ENCODE measurements around the gene CTSO.
"Not testable (repeated sequence)": the region's sequence is repeated elsewhere in the genome, so short reads cannot be mapped to it uniquely, and the experiment has no call there.

The CTSO gene

DNA sequence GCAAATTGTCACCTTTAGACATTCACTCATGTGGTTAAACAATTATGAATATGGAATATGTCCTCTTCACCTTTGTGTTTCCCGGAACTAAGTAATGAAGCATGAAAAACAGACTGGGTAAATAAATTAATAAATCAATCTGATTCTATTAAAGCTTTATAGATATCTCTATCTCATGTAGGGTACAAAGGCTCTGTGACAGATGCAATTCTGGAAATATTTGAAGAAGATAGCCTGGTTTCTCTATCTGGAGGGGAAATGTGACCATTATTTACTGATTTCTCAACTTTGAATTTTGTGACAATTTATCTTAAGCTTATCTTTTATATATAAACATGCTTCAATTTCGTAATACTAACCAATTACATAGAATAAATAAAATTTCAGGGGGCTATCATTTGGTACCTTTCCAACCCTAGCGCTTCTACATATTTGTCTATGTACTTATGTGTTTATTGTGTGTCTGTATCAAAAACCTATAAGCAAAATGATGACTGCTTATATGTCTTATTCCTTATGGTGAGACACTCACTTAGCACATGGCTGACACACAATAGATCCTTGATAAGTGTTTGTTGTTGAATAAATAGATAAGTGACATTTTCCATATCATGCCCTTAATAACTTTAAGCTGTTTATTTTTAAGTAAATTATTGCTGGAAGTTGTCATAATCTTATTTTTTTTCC, 9.9 kb downstream of the CTSO start:
- TF ChIP-seq, protein P1, sequence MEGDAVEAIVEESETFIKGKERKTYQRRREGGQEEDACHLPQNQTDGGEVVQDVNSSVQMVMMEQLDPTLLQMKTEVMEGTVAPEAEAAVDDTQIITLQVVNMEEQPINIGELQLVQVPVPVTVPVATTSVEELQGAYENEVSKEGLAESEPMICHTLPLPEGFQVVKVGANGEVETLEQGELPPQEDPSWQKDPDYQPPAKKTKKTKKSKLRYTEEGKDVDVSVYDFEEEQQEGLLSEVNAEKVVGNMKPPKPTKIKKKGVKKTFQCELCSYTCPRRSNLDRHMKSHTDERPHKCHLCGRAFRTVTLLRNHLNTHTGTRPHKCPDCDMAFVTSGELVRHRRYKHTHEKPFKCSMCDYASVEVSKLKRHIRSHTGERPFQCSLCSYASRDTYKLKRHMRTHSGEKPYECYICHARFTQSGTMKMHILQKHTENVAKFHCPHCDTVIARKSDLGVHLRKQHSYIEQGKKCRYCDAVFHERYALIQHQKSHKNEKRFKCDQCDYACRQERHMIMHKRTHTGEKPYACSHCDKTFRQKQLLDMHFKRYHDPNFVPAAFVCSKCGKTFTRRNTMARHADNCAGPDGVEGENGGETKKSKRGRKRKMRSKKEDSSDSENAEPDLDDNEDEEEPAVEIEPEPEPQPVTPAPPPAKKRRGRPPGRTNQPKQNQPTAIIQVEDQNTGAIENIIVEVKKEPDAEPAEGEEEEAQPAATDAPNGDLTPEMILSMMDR (IDR thresholded peaks at IDR 0.05), result no peak
- TF ChIP-seq ZFX (IDR thresholded peaks at IDR 0.05; ENCODE audit: borderline replicate concordance), result no peak
- no peak overlapping the region for H3K27ac ChIP-seq

DNA sequence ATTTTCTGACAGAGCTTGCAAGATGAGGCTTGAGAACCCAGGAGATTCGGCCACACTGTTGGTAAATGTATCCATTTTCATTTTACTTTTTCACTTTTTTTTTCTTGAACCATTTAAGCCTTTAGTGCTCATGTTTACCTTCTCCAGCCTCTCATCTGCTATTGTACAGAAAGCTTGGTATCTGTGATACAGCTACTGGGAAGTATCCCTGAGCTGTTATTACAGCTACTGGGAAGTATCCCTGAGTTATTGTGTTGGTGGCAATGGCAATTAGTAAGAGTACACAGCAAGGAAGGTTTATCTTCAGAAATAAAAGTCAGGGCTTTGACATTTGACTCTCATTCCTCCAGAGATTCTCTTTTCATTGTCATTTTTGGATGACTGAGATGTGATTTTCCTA, 11.8 kb downstream of the CTSO start:
- no peak for TF ChIP-seq ZFX (IDR thresholded peaks at IDR 0.05; ENCODE audit: borderline replicate concordance)
- TF ChIP-seq, protein P1 (IDR thresholded peaks at IDR 0.05), result no peak
- no peak overlapping the region for H3K27ac ChIP-seq

DNA sequence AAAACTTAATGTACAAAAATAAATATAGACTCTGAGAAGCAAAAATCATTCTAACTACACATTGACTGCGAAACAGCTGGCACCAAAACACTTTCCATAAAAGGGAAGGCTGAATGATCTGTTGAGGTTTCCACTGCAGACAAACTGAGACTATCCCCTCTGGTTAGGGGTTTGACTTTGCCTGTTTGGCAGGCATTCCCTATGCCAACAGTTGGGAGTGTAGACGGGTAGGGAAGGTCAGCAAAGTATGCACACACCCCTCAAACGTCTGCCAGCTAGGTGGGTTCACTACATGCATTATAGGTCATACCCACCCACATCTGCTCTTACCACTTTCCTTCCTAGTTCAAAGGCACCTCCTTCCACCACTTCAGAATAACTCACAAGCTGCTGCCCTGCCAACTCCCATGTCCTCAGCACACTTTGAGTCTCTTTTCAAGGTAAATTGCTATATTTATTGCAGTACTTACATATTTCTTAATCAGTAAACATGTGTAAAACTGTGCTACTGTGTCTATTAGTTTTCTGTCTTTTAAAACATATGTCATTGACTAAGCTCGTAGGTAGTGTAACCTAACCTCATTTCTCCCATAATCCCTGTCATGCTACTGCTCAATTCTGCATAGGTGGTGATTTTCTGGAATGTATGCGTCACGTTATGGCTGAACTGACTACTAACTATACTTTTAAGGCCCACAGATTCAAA, 12.4 kb downstream of the CTSO start:
- TF ChIP-seq, protein P1 (IDR thresholded peaks at IDR 0.05), result no peak
- no peak for TF ChIP-seq ZFX (IDR thresholded peaks at IDR 0.05; ENCODE audit: borderline replicate concordance)
- no peak overlapping the region for H3K27ac ChIP-seq

DNA sequence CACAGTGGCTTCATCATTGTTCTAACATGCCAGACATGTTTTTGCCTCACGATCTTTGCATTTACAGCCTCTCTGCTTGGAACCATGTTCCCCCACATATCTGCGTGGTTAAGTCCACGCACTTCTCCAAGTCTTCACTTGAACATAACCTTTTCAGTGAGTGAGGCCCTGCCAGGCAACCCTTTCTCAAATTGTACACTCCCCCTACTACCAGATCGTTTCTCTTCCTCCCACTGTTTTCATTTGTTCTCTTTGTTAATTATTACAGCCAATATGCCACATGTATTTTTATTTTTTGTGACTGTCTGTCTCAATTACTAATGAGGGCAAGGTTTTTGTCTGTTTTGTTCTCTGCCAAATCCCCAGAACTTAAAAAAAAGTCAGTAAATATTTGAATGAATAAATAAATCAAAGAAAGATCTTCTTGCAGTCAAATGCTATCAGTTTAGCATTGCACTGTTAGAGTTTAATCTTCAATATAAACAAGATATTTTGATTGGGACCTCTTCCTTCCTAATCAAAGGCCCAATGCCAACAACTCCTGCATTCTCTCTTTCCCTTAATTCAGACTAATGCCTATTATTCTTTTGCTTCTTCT, 18.2 kb downstream of the CTSO start:
- TF ChIP-seq, protein P1 (IDR thresholded peaks at IDR 0.05), result no peak
- TF ChIP-seq ZFX (IDR thresholded peaks at IDR 0.05; ENCODE audit: borderline replicate concordance), result no peak
- H3K27ac ChIP-seq, result no peak overlapping the region

DNA sequence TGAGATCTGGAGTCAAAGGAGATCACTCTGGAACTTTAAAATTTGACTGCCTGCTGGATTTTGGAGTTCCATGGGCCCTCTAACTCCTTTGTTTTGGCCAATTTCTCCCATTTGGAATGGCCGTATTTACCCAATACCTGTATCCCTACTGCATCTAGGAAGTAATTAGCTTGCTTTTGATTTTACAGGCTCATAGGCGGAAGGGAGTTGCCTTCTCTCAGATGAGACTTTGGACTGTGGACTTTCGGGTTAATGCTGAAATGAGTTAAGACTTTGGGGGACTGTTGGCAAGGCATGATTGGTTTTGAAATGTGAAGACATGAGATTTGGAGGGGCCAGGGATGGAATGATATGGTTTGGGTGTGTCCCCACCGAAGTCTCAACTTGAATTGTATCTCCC, 19.0 kb downstream of the CTSO start:
- H3K27ac ChIP-seq, result not testable (repeated sequence)

DNA sequence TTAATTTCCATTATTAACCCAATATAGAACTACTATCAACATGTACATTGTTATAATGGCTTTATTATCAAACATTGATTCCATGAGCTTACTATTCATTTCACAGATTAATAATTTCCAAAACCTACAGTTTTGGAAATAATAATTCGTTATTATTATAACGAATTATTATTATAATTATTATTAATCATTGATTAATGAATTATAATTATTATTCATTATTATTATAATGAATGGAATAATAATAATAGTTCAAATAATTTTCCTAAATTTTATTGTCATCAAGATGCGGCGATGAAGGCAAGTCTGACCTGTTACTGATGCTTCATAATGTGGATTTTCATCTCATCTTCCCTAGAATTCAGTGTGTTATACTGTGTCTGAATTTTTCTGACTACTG, 22.0 kb downstream of the CTSO start:
- TF ChIP-seq ZFX (IDR thresholded peaks at IDR 0.05; ENCODE audit: borderline replicate concordance), result no peak
- TF ChIP-seq, protein P1 (IDR thresholded peaks at IDR 0.05), result no peak
- no peak overlapping the region for H3K27ac ChIP-seq

DNA sequence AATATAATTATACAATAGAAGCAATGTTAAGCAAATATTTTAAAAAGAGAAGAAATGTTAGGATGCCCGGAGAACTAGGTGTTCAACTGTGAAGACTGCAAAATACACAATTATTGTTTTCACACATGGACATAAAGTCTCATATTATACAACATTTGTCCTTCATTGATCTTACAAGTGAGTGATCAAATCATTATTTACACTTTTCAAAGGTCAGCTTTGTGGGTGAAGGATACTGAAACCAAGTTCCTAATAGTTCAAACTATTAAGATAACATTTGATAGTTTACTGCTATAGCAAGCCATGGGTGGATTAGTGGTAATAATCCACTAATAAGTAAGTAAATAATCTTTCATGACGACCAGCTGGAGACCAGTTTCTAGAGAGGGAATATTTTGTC, 23.3 kb downstream of the CTSO start:
- H3K27ac ChIP-seq, result no peak overlapping the region
- TF ChIP-seq ZFX (IDR thresholded peaks at IDR 0.05; ENCODE audit: borderline replicate concordance), result no peak
- TF ChIP-seq, protein P1 (IDR thresholded peaks at IDR 0.05), result no peak

Measured in 22Rv1 (cell line).